ENCODE results near the gene DPP10.

Gene DPP10

GRCh38 chr2:114651933-114652332 is 209.5 kb downstream of the DPP10 start:
- Histone ChIP-seq H3K9me2 (ENCODE audit: low read depth, low read length) (no peaks in the 10 kb centered on the region), H3K9me3 (ENCODE audit: low read length) (no peaks in the 10 kb centered on the region), H3K27me3 (ENCODE audit: insufficient read depth, low read length) (no peaks in the 10 kb centered on the region), H3K9ac (ENCODE audit: low read length) (no peak overlapping the region), H3K27ac (ENCODE audit: low read depth, low read length, poor library complexity, severe bottlenecking) (no peak overlapping the region), H3K79me2 (ENCODE audit: insufficient read depth, low read length) (no peaks in the 10 kb centered on the region), H3K4me1 (ENCODE audit: insufficient read depth, low read length, severe bottlenecking) (no peaks in the 10 kb centered on the region), H3K36me3 (ENCODE audit: insufficient read depth, low read length) (no peaks in the 10 kb centered on the region), H3F3A (ENCODE audit: insufficient read depth, low read length) (no peaks in the 10 kb centered on the region), H4K20me1 (ENCODE audit: insufficient read depth, low read length) (no peaks in the 10 kb centered on the region), H2AFZ (ENCODE audit: low read length) (no peak overlapping the region), H3K4me3 (ENCODE audit: low read depth, low read length, poor library complexity, severe bottlenecking) (no peak overlapping the region), H3K4me2 (ENCODE audit: low read length) (no peak overlapping the region)
- TF ChIP-seq EZH2 (IDR thresholded peaks at IDR 0.05; ENCODE audit: borderline replicate concordance, low read length) (no peak), CTCF (IDR thresholded peaks at IDR 0.05; ENCODE audit: low read length) (no peak)

GRCh38 chr2:114659880-114660279 is 217.4 kb downstream of the DPP10 start:
- H2AFZ ChIP-seq (ENCODE audit: low read length), result no peak overlapping the region
- no peak for TF ChIP-seq CTCF (IDR thresholded peaks at IDR 0.05; ENCODE audit: low read length)
- TF ChIP-seq EZH2 (IDR thresholded peaks at IDR 0.05; ENCODE audit: borderline replicate concordance, low read length), result no peak
- H3K27ac ChIP-seq (ENCODE audit: low read depth, low read length, poor library complexity, severe bottlenecking), result no peak overlapping the region
- H3F3A ChIP-seq (ENCODE audit: insufficient read depth, low read length), result no peaks in the 10 kb centered on the region
- no peak overlapping the region for H3K4me3 ChIP-seq (ENCODE audit: low read depth, low read length, poor library complexity, severe bottlenecking)
- no peaks in the 10 kb centered on the region for H3K4me1 ChIP-seq (ENCODE audit: insufficient read depth, low read length, severe bottlenecking)
- no peak overlapping the region for H3K4me2 ChIP-seq (ENCODE audit: low read length)
- H3K27me3 ChIP-seq (ENCODE audit: insufficient read depth, low read length), result no peaks in the 10 kb centered on the region
- H4K20me1 ChIP-seq (ENCODE audit: insufficient read depth, low read length), result no peaks in the 10 kb centered on the region
- H3K79me2 ChIP-seq (ENCODE audit: insufficient read depth, low read length), result no peaks in the 10 kb centered on the region
- no peaks in the 10 kb centered on the region for H3K36me3 ChIP-seq (ENCODE audit: insufficient read depth, low read length)
- no peaks in the 10 kb centered on the region for H3K9me2 ChIP-seq (ENCODE audit: low read depth, low read length)
- H3K9ac ChIP-seq (ENCODE audit: low read length), result no peak overlapping the region
- no peaks in the 10 kb centered on the region for H3K9me3 ChIP-seq (ENCODE audit: low read length)

GRCh38 chr2:114661971-114662939 is 219.8 kb downstream of the DPP10 start:
- H3K36me3 ChIP-seq (ENCODE audit: insufficient read depth, low read length), result no peaks in the 10 kb centered on the region
- H3K9me3 ChIP-seq (ENCODE audit: low read length), result no peaks in the 10 kb centered on the region
- no peaks in the 10 kb centered on the region for H3F3A ChIP-seq (ENCODE audit: insufficient read depth, low read length)
- H3K4me2 ChIP-seq (ENCODE audit: low read length), result no peak overlapping the region
- H3K9me2 ChIP-seq (ENCODE audit: low read depth, low read length), result no peaks in the 10 kb centered on the region
- no peak overlapping the region for H3K27ac ChIP-seq (ENCODE audit: low read depth, low read length, poor library complexity, severe bottlenecking)
- H3K9ac ChIP-seq (ENCODE audit: low read length), result no peak overlapping the region
- H3K4me3 ChIP-seq (ENCODE audit: low read depth, low read length, poor library complexity, severe bottlenecking), result no peak overlapping the region
- H3K27me3 ChIP-seq (ENCODE audit: insufficient read depth, low read length), result no peaks in the 10 kb centered on the region
- TF ChIP-seq CTCF (IDR thresholded peaks at IDR 0.05; ENCODE audit: low read length), result no peak
- TF ChIP-seq EZH2 (IDR thresholded peaks at IDR 0.05; ENCODE audit: borderline replicate concordance, low read length), result no peak
- H3K4me1 ChIP-seq (ENCODE audit: insufficient read depth, low read length, severe bottlenecking), result no peaks in the 10 kb centered on the region
- no peaks in the 10 kb centered on the region for H4K20me1 ChIP-seq (ENCODE audit: insufficient read depth, low read length)
- no peaks in the 10 kb centered on the region for H3K79me2 ChIP-seq (ENCODE audit: insufficient read depth, low read length)
- H2AFZ ChIP-seq (ENCODE audit: low read length), result no peak overlapping the region

All from OCI-LY1 (cell line).